Neural progenitor cell (in vitro differentiated cells): ENCODE results near the gene TRAP1. TPM values are rescaled to one million over a fixed set of nuclear protein-coding genes. Genes with fewer than 3 reads are reported as not detected.

Experiments
- DNase-seq: peaks from one replicate; pipeline ENCODE4 v3.0.0-alpha.2; 2016; ENCODE audit warnings: low spot score
- H2AFZ ChIP-seq: fragments of 200-600 bp; sonication (generic); replicated peaks from 2 replicates; pipeline ENCODE4 v1.6.1; 2016; ENCODE audit warnings: antibody characterized with exemption
- H3F3A ChIP-seq: fragments of 200-600 bp; sonication (generic); 2 replicates; pipeline ENCODE4 v1.6.1; 2016; ENCODE audit warnings: antibody characterized with exemption, low read depth
- H3K27ac ChIP-seq: fragments of 200-600 bp; sonication (generic); 2 replicates; pipeline ENCODE4 v1.5.1; 2016; ENCODE audit warnings: mild to moderate bottlenecking
- H3K27me3 ChIP-seq: fragments of 200-600 bp; sonication (generic); 2 replicates; pipeline ENCODE4 v1.6.1; 2016; ENCODE audit warnings: mild to moderate bottlenecking, moderate library complexity
- H3K36me3 ChIP-seq: fragments of 200-600 bp; sonication (generic); 2 replicates; pipeline ENCODE4 v1.5.1; 2016
- H3K4me1 ChIP-seq: fragments of 200-600 bp; sonication (generic); 2 replicates; pipeline ENCODE4 v1.6.1; 2016; ENCODE audit warnings: mixed run types
- H3K4me2 ChIP-seq: fragments of 200-600 bp; sonication (generic); 2 replicates; pipeline ENCODE4 v1.6.1; 2016
- H3K4me3 ChIP-seq: fragments of 200-600 bp; sonication (generic); 2 replicates; pipeline ENCODE4 v1.5.1; 2016
- H3K79me2 ChIP-seq: fragments of 200-600 bp; sonication (generic); 2 replicates; pipeline ENCODE4 v1.6.1; 2016; ENCODE audit warnings: low read depth
- H3K9ac ChIP-seq: fragments of 200-600 bp; sonication (generic); 2 replicates; pipeline ENCODE4 v1.6.1; 2016
- H3K9me3 ChIP-seq: fragments of 200-600 bp; sonication (generic); 2 replicates; pipeline ENCODE4 v1.5.1; 2016; ENCODE audit warnings: low read depth
- H4K20me1 ChIP-seq: fragments of 200-600 bp; sonication (generic); 2 replicates; pipeline ENCODE4 v1.6.1; 2016; ENCODE audit warnings: low read depth
- H3K27ac Mint-ChIP-seq: 3 replicates; pipeline ENCODE4 v1.8.0; 2021; ENCODE audit warnings: mixed read lengths
- H3K27me3 Mint-ChIP-seq: 2 replicates; pipeline ENCODE4 v1.8.0; 2022; ENCODE audit warnings: low read depth, mild to moderate bottlenecking, inconsistent platforms, moderate library complexity, mixed read lengths; ENCODE audit not compliant: insufficient read depth
- H3K36me3 Mint-ChIP-seq: 3 replicates; pipeline ENCODE4 v1.8.0; 2021; ENCODE audit warnings: mixed read lengths
- H3K4me1 Mint-ChIP-seq: 3 replicates; pipeline ENCODE4 v1.8.0; 2021; ENCODE audit warnings: mixed read lengths
- H3K4me3 Mint-ChIP-seq: 3 replicates; pipeline ENCODE4 v1.8.0; 2021; ENCODE audit warnings: mild to moderate bottlenecking, moderate library complexity, mixed read lengths
- H3K9me3 Mint-ChIP-seq: 3 replicates; pipeline ENCODE4 v1.8.0; 2020; ENCODE audit warnings: mixed read lengths
- CTCF ChIP-seq: fragments of 200-600 bp; sonication (generic); IDR thresholded peaks from 2 replicates; pipeline ENCODE4 v1.5.1; 2017; ENCODE audit warnings: antibody characterized with exemption, mild to moderate bottlenecking
- EZH2 ChIP-seq: fragments of 200-600 bp; sonication (generic); IDR thresholded peaks from 2 replicates; pipeline ENCODE4 v1.6.1; 2017; ENCODE audit warnings: antibody characterized with exemption, mild to moderate bottlenecking, moderate library complexity
- EZH2phosphoT487 ChIP-seq: fragments of 200-600 bp; sonication (generic); IDR thresholded peaks from 2 replicates; pipeline ENCODE4 v1.6.1; 2017; ENCODE audit warnings: antibody characterized with exemption
- total RNA-seq: library from RNA; depleted of rRNA; stranded (reverse); fragments of >200 nt; gene quantifications from 2 replicates; pipeline ENCODE4 v1.2.3, GENCODE V29; 2015; ENCODE audit warnings: low replicate concordance

The TRAP1 gene
- total RNA-seq, 1 donor from 2014 or later = 119 TPM

- H3K36me3 Mint-ChIP-seq = peaks cover 8% of the 10 kb centered on the region
- Histone ChIP-seq H4K20me1 (peaks cover 6% of the 10 kb centered on the region), H3K9me3 (no peaks in the 10 kb centered on the region), H3K27me3 (no peaks in the 10 kb centered on the region), H3K4me2 (no peak overlapping the region), H3K4me3 (no peak overlapping the region), H3K79me2 (peaks cover 5% of the 10 kb centered on the region), H3K4me1 (peaks cover 12% of the 10 kb centered on the region), H3K9ac (no peak overlapping the region), H2AFZ (no peak overlapping the region), H3F3A (peaks cover 13% of the 10 kb centered on the region), H3K36me3 (no peaks in the 10 kb centered on the region), H3K27ac (no peak overlapping the region)
- H3K9me3 Mint-ChIP-seq = peaks cover 5% of the 10 kb centered on the region
- H3K4me3 Mint-ChIP-seq = no peak overlapping the region
- DNase-seq = no peak
- H3K27ac Mint-ChIP-seq = peak overlapping the region; percentile 87
- peaks cover 6% of the 10 kb centered on the region for H3K27me3 Mint-ChIP-seq
- TF ChIP-seq EZH2 = no peak
- no peak for TF ChIP-seq EZH2phosphoT487
- TF ChIP-seq CTCF = no peak
- peaks cover 42% of the 10 kb centered on the region for H3K4me1 Mint-ChIP-seq
Measured at GRCh38 chr16:3640207-3640606, 77.1 kb downstream of the TRAP1 start.

- Histone ChIP-seq H3K4me3 (no peak overlapping the region), H3K9ac (no peak overlapping the region), H3F3A (peaks cover 5% of the 10 kb centered on the region), H3K9me3 (no peaks in the 10 kb centered on the region), H3K27me3 (no peaks in the 10 kb centered on the region), H4K20me1 (no peaks in the 10 kb centered on the region), H3K36me3 (no peaks in the 10 kb centered on the region), H3K79me2 (peaks cover 5% of the 10 kb centered on the region), H3K4me2 (no peak overlapping the region), H3K27ac (no peak overlapping the region), H2AFZ (no peak overlapping the region), H3K4me1 (peaks cover 7% of the 10 kb centered on the region)
- H3K9me3 Mint-ChIP-seq = peaks cover 5% of the 10 kb centered on the region
- peak overlapping the region; percentile 61 for H3K27ac Mint-ChIP-seq
- no peak for DNase-seq
- peaks cover 8% of the 10 kb centered on the region for H3K36me3 Mint-ChIP-seq
- peaks cover 36% of the 10 kb centered on the region for H3K4me1 Mint-ChIP-seq
- no peak for TF ChIP-seq EZH2
- H3K4me3 Mint-ChIP-seq = no peak overlapping the region
- peaks cover 6% of the 10 kb centered on the region for H3K27me3 Mint-ChIP-seq
Measured at GRCh38 chr16:3638916-3639644, 78.2 kb downstream of the TRAP1 start.

- peaks cover 7% of the 10 kb centered on the region for H3K4me1 ChIP-seq
- DNase-seq = no peak
- peak overlapping the region; percentile 54 for H3K27ac Mint-ChIP-seq
- peaks cover 2% of the 10 kb centered on the region for H3K27me3 Mint-ChIP-seq
- H3K9me3 Mint-ChIP-seq = peaks cover 5% of the 10 kb centered on the region
- no peak overlapping the region for H3K4me3 ChIP-seq
- no peak for TF ChIP-seq EZH2phosphoT487
- TF ChIP-seq CTCF = no peak
- H3K27ac ChIP-seq = peak overlapping the region; percentile 42
- no peaks in the 10 kb centered on the region for H4K20me1 ChIP-seq
- H3K27me3 ChIP-seq = no peaks in the 10 kb centered on the region
- H3K36me3 ChIP-seq = no peaks in the 10 kb centered on the region
- H3K9me3 ChIP-seq = no peaks in the 10 kb centered on the region
- peaks cover 12% of the 10 kb centered on the region for H3K79me2 ChIP-seq
- H3K4me1 Mint-ChIP-seq = peaks cover 26% of the 10 kb centered on the region
- H3K36me3 Mint-ChIP-seq = peaks cover 8% of the 10 kb centered on the region
- no peak overlapping the region for H3K9ac ChIP-seq
- no peaks in the 10 kb centered on the region for H3F3A ChIP-seq
- no peak overlapping the region for H3K4me3 Mint-ChIP-seq
- no peak overlapping the region for H2AFZ ChIP-seq
- H3K4me2 ChIP-seq = no peak overlapping the region
Measured at GRCh38 chr16:3637371-3637923, 79.9 kb downstream of the TRAP1 start.
